Measurements from ENCODE around the gene GRB14.

DNA sequence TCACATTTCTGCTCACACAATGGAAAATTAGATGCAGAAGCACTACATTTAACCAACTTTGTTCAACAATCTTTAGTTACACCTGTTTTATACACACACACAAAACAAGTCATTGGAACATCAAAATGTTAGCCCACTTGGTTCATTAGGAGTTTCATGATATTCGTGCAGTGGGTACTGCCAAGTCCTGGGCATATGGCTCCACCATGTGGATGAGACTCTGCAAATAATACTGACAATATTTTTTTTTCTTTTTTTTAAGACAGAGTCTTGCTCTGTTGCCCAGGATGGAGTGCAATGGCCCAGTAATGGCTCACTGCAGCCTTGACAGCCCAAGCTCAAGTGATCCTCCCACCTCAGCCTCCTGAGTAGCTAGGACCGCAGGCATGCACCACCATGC is 34.5 kb upstream of the GRB14 start:
- TF ChIP-seq, protein P1, sequence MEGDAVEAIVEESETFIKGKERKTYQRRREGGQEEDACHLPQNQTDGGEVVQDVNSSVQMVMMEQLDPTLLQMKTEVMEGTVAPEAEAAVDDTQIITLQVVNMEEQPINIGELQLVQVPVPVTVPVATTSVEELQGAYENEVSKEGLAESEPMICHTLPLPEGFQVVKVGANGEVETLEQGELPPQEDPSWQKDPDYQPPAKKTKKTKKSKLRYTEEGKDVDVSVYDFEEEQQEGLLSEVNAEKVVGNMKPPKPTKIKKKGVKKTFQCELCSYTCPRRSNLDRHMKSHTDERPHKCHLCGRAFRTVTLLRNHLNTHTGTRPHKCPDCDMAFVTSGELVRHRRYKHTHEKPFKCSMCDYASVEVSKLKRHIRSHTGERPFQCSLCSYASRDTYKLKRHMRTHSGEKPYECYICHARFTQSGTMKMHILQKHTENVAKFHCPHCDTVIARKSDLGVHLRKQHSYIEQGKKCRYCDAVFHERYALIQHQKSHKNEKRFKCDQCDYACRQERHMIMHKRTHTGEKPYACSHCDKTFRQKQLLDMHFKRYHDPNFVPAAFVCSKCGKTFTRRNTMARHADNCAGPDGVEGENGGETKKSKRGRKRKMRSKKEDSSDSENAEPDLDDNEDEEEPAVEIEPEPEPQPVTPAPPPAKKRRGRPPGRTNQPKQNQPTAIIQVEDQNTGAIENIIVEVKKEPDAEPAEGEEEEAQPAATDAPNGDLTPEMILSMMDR (IDR thresholded peaks at IDR 0.05), result no peak
- no peak for TF ChIP-seq POLR2A (IDR thresholded peaks at IDR 0.05)

All from prostate gland (tissue), 2 donors.